CD4-positive, alpha-beta T cell treated with Interleukin-10 for 1 hour (primary cell): Measurements from ENCODE around the gene PRM3.

Source experiments
- DNase-seq: peaks from one replicate; pipeline ENCODE4 v3.0.0-alpha.2; 2020

The PRM3 gene

GRCh38 chr16:11280616-11281522, 7.4 kb upstream of the PRM3 start, which contains the start of gene PRM1:
Gene PRM1 (minus strand): TSS chr16:11281330. CDS start chr16:11281238, 92 bp downstream.
- DNase-seq, result no peak

GRCh38 chr16:11278681-11279628, 5.5 kb upstream of the PRM3 start:
- no peak for DNase-seq

GRCh38 chr16:11277607-11278337, 4.3 kb upstream of the PRM3 start:
- no peak for DNase-seq

- no peak for DNase-seq
Observed at GRCh38 chr16:11276896-11277593, 3.6 kb upstream of the PRM3 start.

- DNase-seq, result no peak
Observed at GRCh38 chr16:11276143-11276895, 2.9 kb upstream of the PRM3 start, which contains the start of gene PRM2. Gene PRM2 (minus strand): TSS chr16:11276480. CDS start chr16:11276370, 110 bp downstream.

- DNase-seq, result no peak
Observed at GRCh38 chr16:11274964-11275363, 1.5 kb upstream of the PRM3 start.

- DNase-seq, result no peak
Observed at GRCh38 chr16:11273721-11274324, 394 bp upstream of the PRM3 start.

GRCh38 chr16:11272484-11272883, 945 bp downstream of the PRM3 start:
- DNase-seq, result no peak

GRCh38 chr16:11271610-11272009, 1.8 kb downstream of the PRM3 start:
- no peak for DNase-seq

- no peak for DNase-seq
Observed at GRCh38 chr16:11270602-11271162, 2.7 kb downstream of the PRM3 start.

- DNase-seq, result no peak
Observed at GRCh38 chr16:11268921-11269375, 4.5 kb downstream of the PRM3 start, which contains the start of gene TNP2. Gene TNP2 (minus strand): TSS chr16:11269325. CDS start chr16:11269262, 63 bp downstream.

GRCh38 chr16:11265124-11265523, 8.3 kb downstream of the PRM3 start:
- no peak for DNase-seq

GRCh38 chr16:11264155-11264832, 9.1 kb downstream of the PRM3 start:
- no peak for DNase-seq

- peak; percentile 40 for DNase-seq
Observed at GRCh38 chr16:11263737-11264136, 9.7 kb downstream of the PRM3 start.

GRCh38 chr16:11262915-11263314, 10.5 kb downstream of the PRM3 start:
- DNase-seq, result no peak

- DNase-seq, result no peak
Observed at GRCh38 chr16:11260596-11260966, 12.8 kb downstream of the PRM3 start.

GRCh38 chr16:11259655-11260595, 13.5 kb downstream of the PRM3 start:
- DNase-seq, result no peak
